Endothelial cell of umbilical vein (primary cell): Measurements from ENCODE around the gene PARM1. TPM values are rescaled to one million over a fixed set of nuclear protein-coding genes. Genes with fewer than 3 reads are reported as not detected.

Experiments
- BruUV-seq: library from RNA; stranded (reverse); fragments of 400-500 nt; replicated peaks from 2 replicates; lab custom pipeline; 2021; lab: Mats Ljungman, UMichigan
- CTCF ChIA-PET: fragments of 300-600, 350-600 bp; sonication (Branson Sonifier 250); formaldehyde crosslinking; loops from one replicate; lab custom pipeline; 2021; ENCODE audit warnings: antibody characterized with exemption, inconsistent platforms; lab: Charles Lee
- POLR2A ChIA-PET: fragments of 300-600, 350-600 bp; sonication (Branson Sonifier 250); formaldehyde crosslinking; loops from one replicate; lab custom pipeline; 2021; ENCODE audit warnings: antibody characterized with exemption, inconsistent platforms; lab: Charles Lee
- DNase-seq: peaks from one replicate; pipeline ENCODE4 v3.0.0-alpha.2; 2011; ENCODE audit warnings: low read depth, low spot score
- FAIRE-seq: peaks from 2 replicates; lab custom pipeline; 2011; peaks lifted over from hg19 to GRCh38; lab: Jason Lieb, UNC
- H2AFZ ChIP-seq: 2 replicates; pipeline ENCODE4 v1.6.0; 2012; ENCODE audit warnings: low read depth, low read length, control low read depth, inconsistent platforms
- H3K27ac ChIP-seq: 2 replicates; pipeline ENCODE4 v1.5.1; 2011; ENCODE audit warnings: low read depth, mild to moderate bottlenecking, control low read depth, low read length, moderate library complexity; ENCODE audit not compliant: insufficient read depth
- H3K27me3 ChIP-seq, 2 experiments: 2 replicates each; pipeline versions ENCODE4 v1.6.0 to v1.6.1; 2011; ENCODE audit warnings: low read length in 2 of 2, mixed read lengths in 1 of 2; ENCODE audit not compliant: control insufficient read depth in 2 of 2, insufficient read depth in 2 of 2
- H3K36me3 ChIP-seq, 2 experiments: 2 replicates in 1 of 2; 3 replicates in 1 of 2; pipeline ENCODE4 v1.5.1; 2011; ENCODE audit warnings: low read length in 2 of 2, mild to moderate bottlenecking in 1 of 2, moderate library complexity in 1 of 2; ENCODE audit not compliant: control insufficient read depth in 2 of 2, insufficient read depth in 2 of 2; ENCODE audit errors: extremely low read depth in 1 of 2
- H3K4me1 ChIP-seq: 3 replicates; pipeline ENCODE4 v1.5.1; 2011; ENCODE audit warnings: mild to moderate bottlenecking, low read length; ENCODE audit not compliant: control insufficient read depth, insufficient read depth; ENCODE audit errors: extremely low read depth
- H3K4me2 ChIP-seq: 2 replicates; pipeline ENCODE4 v1.6.1; 2011; ENCODE audit warnings: low read length, control low read depth, mixed read lengths; ENCODE audit not compliant: insufficient read depth
- H3K4me3 ChIP-seq, 3 experiments: fragments of 200-600 bp in 1 of 3; sonication (generic), shearing (Covaris generic) in 1 of 3; replicated peaks in 1 of 3; 2 replicates each; pipeline ENCODE4 v1.5.1; 2011 to 2016; ENCODE audit warnings: control low read depth in 3 of 3, low read length in 3 of 3, mild to moderate bottlenecking in 2 of 3, inconsistent platforms in 1 of 3, low read depth in 1 of 3, moderate library complexity in 1 of 3; ENCODE audit not compliant: insufficient read depth in 1 of 3
- H3K79me2 ChIP-seq: 2 replicates; pipeline ENCODE4 v1.6.0; 2012; ENCODE audit warnings: low read length, inconsistent platforms; ENCODE audit not compliant: control insufficient read depth, insufficient read depth
- H3K9ac ChIP-seq: replicated peaks from 2 replicates; pipeline ENCODE3; 2011; ENCODE audit warnings: low read length, control low read depth; ENCODE audit not compliant: insufficient read depth; ENCODE audit errors: extremely low read depth
- H3K9me1 ChIP-seq: replicated peaks from 3 replicates; pipeline ENCODE4 v1.6.0; 2011; ENCODE audit warnings: mild to moderate bottlenecking, low read length; ENCODE audit not compliant: control insufficient read depth, insufficient read depth; ENCODE audit errors: extremely low read depth
- H3K9me3 ChIP-seq: replicated peaks from 2 replicates; pipeline ENCODE4 v1.5.1; 2012; ENCODE audit warnings: low read length, inconsistent platforms; ENCODE audit not compliant: control insufficient read depth, insufficient read depth
- H4K20me1 ChIP-seq: replicated peaks from 2 replicates; pipeline ENCODE3; 2011; ENCODE audit warnings: mild to moderate bottlenecking, low read length; ENCODE audit not compliant: control insufficient read depth, insufficient read depth; ENCODE audit errors: extremely low read depth
- CTCF ChIP-seq, 2 donors: IDR thresholded peaks; 1 replicate in 1 of 2; 2 replicates in 1 of 2; pipeline ENCODE4 v1.5.1; 2011; ENCODE audit warnings: low read length in 2 of 2, mild to moderate bottlenecking in 2 of 2, moderate library complexity in 2 of 2, control low read depth in 1 of 2, inconsistent platforms in 1 of 2, low read depth in 1 of 2; ENCODE audit not compliant: insufficient read depth in 1 of 2; ENCODE audit errors: extremely low read depth in 1 of 2
- EZH2 ChIP-seq: IDR thresholded peaks from 2 replicates; pipeline ENCODE4 v1.6.1; 2012; ENCODE audit warnings: borderline replicate concordance, low read depth, mild to moderate bottlenecking, moderate library complexity, low read length, inconsistent platforms; ENCODE audit not compliant: severe bottlenecking
- FOS ChIP-seq: IDR thresholded peaks from 2 replicates; pipeline ENCODE4 v1.6.1; 2011; ENCODE audit warnings: mild to moderate bottlenecking, low read length, moderate library complexity, borderline replicate concordance; ENCODE audit not compliant: insufficient read depth
- GATA2 ChIP-seq: IDR thresholded peaks from 2 replicates; pipeline ENCODE4 v1.7.0; 2011; ENCODE audit warnings: low read depth, mild to moderate bottlenecking, moderate library complexity, mixed read lengths, low read length; ENCODE audit not compliant: insufficient read length, insufficient read depth
- JUN ChIP-seq: IDR thresholded peaks from 2 replicates; pipeline ENCODE4 v1.6.1; 2011; ENCODE audit warnings: borderline replicate concordance, low read depth; ENCODE audit not compliant: insufficient read length, insufficient read depth
- MYC ChIP-seq: IDR thresholded peaks from one replicate; pipeline ENCODE4 v1.6.1; 2011; ENCODE audit warnings: mild to moderate bottlenecking, low read depth, low read length
- POLR2A ChIP-seq: IDR thresholded peaks from 2 replicates; pipeline ENCODE4 v1.6.1; 2012; ENCODE audit warnings: low read depth, mild to moderate bottlenecking, control low read depth, low read length
- POLR2AphosphoS5 ChIP-seq: IDR thresholded peaks from 2 replicates; pipeline ENCODE4 v1.6.1; 2012; ENCODE audit warnings: low read depth, mild to moderate bottlenecking, control low read depth, low read length, moderate library complexity; ENCODE audit not compliant: insufficient read depth
- dilution Hi-C: fragments of 300-500 bp; cut with MboI; formaldehyde crosslinking; loops from one replicate; pipeline ENCODE4 v1.15.0; 2019; ENCODE audit warnings: low sequenced_read_pairs; ENCODE audit not compliant: extremely low pct_ligation_motif_present
- intact Hi-C: fragments of 100-400 bp; cut with micrococcal nuclease; formaldehyde crosslinking; loops from one replicate; pipeline ENCODE4 v1.10.0; 2022
- polyA plus RNA-seq, 4 experiments: library from polyadenylated mRNA; depleted of rRNA in 3 of 4; stranded (reverse) in 3 of 4; unstranded in 1 of 4; fragments of >200 nt; gene quantifications; 2 replicates each; pipeline versions ENCODE4 v1.2.1 to v1.2.3, GENCODE V29; 2011 to 2012; ENCODE audit warnings: missing spikeins in 1 of 4
- total RNA-seq: library from RNA; stranded (reverse); gene quantifications from 2 replicates; pipeline ENCODE4 v1.2.3, GENCODE V29; 2021
- TF ChIP-seq, protein P1 (sequence below): IDR thresholded peaks from 2 replicates; pipeline ENCODE4 v1.6.1; 2011; ENCODE audit not compliant: insufficient read depth, insufficient read length

Gene PARM1
- total and polyA plus RNA-seq, 2 donors (not counting 3 experiments of a cell fraction or from before 2014, with no cell fraction given), result 0.01 TPM; not detected in 1

DNA sequence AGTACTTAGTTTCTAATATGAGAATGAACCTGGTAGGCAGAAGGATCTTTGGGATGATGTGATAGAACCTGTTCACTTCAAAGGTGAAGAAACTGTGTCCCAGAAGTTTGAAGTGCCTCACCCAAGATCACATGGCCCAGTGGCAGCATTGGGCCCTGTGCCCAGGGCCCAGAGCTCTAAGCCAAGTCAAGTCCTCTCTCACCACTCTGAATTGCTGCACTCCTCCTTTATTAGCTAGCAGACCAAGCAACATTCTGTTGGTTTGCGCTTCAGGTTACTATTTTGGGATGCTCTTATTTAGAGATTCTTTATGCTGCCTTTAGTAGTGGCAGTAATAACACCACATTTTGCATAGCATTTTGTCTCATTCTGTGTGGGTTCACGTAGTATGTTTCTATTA, 82.7 kb downstream of the PARM1 start:
- no peak overlapping the region for H3K27ac ChIP-seq
- intact Hi-C loops, result no loop called here
- H2AFZ ChIP-seq, result no peak overlapping the region
- no TSS peak for BruUV-seq
- FAIRE-seq (no peak), DNase-seq (no peak)
- TF ChIP-seq JUN (no peak), CTCF (IDR thresholded peaks at IDR 0.05; ENCODE audit: extremely low read depth in 1 of 2, insufficient read depth in 1 of 2, low read depth in 1 of 2, low read length in 2 of 2) (no peak), MYC (no peak), FOS (no peak), POLR2AphosphoS5 (no peak), POLR2A (no peak), GATA2 (no peak)
- POLR2A ChIA-PET, result no interaction called here
- no peaks in the 10 kb centered on the region for H4K20me1 ChIP-seq
- no peaks in the 10 kb centered on the region for H3K36me3 ChIP-seq
- no peaks in the 10 kb centered on the region for H3K4me1 ChIP-seq
- H3K9ac ChIP-seq, result no peak overlapping the region
- no peak overlapping the region for H3K4me3 ChIP-seq
- no peak overlapping the region for H3K4me2 ChIP-seq
- no peaks in the 10 kb centered on the region for H3K27me3 ChIP-seq
- dilution Hi-C loops, result no loop called here
- CTCF ChIA-PET, result no interaction called here
- no peaks in the 10 kb centered on the region for H3K79me2 ChIP-seq
- no peaks in the 10 kb centered on the region for H3K9me3 ChIP-seq
- no peaks in the 10 kb centered on the region for H3K9me1 ChIP-seq

GRCh38 chr4:75016472-75016871, 83.6 kb downstream of the PARM1 start:
- Histone ChIP-seq H3K4me3 (no peak overlapping the region), H4K20me1 (no peaks in the 10 kb centered on the region)

More at GRCh38 chr4:75016472-75016871, 83.6 kb downstream of the PARM1 start:
- H3K4me1 ChIP-seq, result no peaks in the 10 kb centered on the region
- no TSS peak for BruUV-seq
- intact Hi-C loops, result no loop called here
- no peaks in the 10 kb centered on the region for H3K79me2 ChIP-seq
- no peaks in the 10 kb centered on the region for H3K36me3 ChIP-seq
- H3K27ac ChIP-seq, result no peak overlapping the region
- H2AFZ ChIP-seq, result no peak overlapping the region
- FAIRE-seq (no peak), DNase-seq (no peak)
- ChIA-PET POLR2A (no interaction called here), CTCF (no interaction called here)
- no peaks in the 10 kb centered on the region for H3K27me3 ChIP-seq
- H3K9me1 ChIP-seq, result no peaks in the 10 kb centered on the region
- TF ChIP-seq FOS (no peak), MYC (no peak), JUN (no peak), POLR2AphosphoS5 (no peak), POLR2A (no peak), CTCF (IDR thresholded peaks at IDR 0.05; ENCODE audit: extremely low read depth in 1 of 2, insufficient read depth in 1 of 2, low read depth in 1 of 2, low read length in 2 of 2) (no peak), EZH2 (no peak), GATA2 (no peak)
- TF ChIP-seq, protein P1, sequence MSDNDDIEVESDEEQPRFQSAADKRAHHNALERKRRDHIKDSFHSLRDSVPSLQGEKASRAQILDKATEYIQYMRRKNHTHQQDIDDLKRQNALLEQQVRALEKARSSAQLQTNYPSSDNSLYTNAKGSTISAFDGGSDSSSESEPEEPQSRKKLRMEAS, result no peak
- no peak overlapping the region for H3K9ac ChIP-seq
- H3K4me2 ChIP-seq, result no peak overlapping the region
- H3K9me3 ChIP-seq, result no peaks in the 10 kb centered on the region
- dilution Hi-C loops, result no loop called here
